Activated CD4-positive, alpha-beta T cell treated with anti-CD3 and anti-CD28 coated beads, Interleukin-2, amount 50 U/mL, for 16 hours (primary cell): ENCODE data around the gene HOXA4.

Experiments used
- DNase-seq: peaks from one replicate; pipeline ENCODE4 v3.0.0-alpha.2; 2020

The HOXA4 gene

DNA sequence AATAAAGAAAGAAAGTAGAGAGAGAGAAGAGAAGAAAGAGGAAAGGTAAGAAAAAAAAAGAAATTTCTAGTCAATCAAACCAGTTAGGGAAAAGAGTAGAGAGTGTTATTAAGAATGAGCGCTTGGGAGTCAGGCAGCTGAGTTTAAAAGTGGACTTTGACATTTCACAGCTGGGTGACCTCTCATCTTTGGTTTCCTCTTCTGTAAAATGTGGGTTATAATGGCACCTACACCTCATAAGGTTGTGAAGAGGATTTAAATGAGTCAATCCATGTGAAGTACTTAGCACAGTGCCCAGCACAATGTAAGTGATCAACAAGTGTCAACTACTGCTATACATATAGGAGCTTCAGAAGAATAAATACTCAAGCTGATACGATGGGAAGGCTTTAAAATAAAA lies 46.9 kb downstream of the HOXA4 start:
- DNase-seq = no peak

DNA sequence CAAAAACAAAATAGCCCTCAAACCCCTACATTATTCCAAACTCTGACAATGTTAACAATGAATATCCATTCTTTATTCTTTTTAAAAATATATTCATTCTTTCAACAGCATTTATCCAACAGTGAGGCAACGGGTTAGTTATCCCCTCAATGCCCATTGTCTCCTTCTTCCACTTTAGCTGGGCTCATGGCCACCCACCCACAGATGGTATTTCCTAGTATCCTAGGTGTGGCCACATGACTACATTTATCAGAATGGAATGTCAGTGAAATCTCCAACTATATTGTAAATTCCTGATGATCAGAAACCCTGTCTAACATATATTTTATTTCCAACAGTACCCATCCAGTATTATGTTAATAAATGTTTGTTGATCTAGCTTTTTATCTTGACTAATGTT lies 48.4 kb downstream of the HOXA4 start:
- no peak for DNase-seq

DNA sequence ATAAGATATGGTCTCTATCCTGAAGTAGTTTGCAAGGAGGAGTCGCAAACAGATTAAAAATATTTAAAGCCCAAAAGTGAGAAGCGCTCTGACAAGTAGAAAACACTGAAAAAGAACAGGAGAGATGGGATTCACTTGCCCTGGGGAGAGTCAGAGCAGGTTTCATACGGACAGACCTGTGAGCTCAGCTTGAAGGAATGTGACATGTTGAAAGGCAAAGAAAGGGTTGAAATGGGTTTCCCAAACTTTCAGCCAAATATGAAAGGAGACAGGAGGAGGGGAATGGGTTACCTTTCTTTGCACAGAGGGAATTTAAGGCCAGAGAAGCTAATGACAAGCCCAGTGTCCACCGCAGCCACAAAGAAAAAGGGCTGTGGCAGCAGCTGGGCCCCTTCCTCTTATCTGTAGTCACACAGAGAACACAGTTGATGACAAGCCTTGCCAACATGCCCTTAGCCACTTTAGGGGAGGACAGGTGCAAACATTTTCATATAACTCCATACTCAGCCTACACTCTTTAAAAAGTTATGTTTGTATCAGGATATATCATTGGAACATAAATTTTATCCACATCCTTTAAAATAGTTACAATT lies 49.6 kb downstream of the HOXA4 start:
- DNase-seq = no peak

DNA sequence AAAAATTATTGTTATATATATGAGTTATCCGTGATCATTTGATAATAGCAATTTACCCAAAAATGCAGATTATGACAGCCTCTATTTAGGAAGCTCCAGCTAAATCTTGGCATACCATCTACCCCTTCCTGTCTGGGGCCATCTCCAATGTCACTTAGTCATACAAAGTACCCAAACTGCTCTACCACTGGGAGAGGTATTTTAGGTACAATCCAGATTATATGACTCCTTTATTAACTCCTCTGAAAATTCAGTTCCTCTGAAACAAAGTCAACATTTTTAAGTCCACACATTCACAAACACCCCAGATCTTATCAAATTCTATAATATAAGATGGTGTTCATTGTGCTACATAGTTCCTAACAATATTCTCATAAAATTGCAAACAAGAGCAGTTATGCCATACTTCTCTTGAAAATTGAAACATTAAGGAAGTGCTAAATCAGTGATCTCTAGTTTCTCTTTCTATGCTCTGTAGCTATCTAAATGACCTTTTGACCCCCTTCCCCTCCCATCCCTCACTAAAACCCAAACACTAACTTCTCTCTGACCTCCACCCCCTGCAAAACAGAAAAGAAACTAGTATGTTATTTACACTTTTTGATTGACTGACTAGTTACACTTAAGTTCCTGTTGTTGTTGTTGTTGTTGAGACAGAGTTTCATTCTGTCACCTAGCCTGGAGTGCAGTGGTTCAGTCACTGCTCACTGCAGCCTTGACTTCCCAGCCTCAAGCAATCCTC lies 51.2 kb downstream of the HOXA4 start:
- DNase-seq = no peak

DNA sequence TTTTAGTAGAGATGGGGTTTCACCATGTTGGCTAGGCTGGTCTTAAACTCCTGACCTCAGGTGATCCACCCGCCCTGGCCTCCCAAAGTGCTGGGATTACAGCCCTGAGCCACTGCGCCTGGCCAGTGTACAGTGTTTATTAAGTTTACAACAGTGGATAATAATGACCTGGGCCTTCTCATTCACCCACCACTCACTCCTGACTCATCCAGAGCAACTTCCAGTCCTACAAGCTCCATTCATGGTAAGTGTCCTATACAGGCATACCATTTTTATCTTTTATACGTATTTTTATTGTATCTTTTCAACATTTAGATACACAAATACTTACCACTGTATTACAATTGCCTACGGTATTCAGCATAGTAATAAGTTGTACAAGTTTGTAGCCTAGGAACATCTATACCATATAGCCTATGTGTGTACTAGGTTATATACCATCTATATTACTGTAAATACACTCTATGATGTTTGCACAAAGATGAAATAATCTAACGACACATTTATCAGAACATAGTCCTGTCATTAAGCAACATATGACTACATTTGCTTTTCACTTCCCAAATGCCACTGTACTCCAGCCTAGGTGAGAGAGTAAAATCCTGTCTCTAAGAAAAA lies 51.8 kb downstream of the HOXA4 start:
- DNase-seq = no peak
